ENCODE results near the gene RAB29.

RAB29 gene

DNA sequence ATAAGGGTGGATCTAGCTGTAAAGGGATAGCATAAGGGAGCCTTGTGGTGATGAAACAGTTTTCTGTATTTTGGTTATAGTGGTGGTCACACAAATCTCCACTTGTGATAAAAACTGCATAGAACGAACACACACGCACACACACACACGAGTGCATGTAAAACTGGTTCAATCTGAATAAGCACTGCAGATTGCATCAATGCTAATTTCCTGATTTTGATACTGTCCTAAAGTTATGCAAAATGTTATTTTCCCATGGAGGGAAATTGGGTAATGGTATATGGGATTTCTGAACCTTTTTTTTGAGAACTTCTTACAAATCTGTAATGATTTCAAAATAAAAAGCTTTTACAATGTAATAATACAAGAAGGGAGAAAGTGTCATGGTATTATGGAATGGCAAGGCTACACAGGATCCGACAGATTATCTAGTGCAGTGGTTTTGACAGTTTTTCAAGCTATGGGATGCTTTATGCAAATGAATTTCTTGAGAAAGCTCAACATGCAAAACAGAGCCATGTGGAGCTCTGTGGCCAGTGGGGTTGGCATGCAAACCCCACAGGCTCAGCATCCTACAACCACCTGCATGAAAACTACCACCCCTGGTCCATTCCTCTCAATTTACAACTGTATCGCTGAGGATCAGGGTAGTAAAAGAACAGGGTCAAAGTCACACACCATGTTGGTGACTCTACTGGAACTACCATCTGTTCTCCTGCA is 18.9 kb upstream of the RAB29 start:
- no peak for DNase-seq (ENCODE audit: low read depth in 2 of 2)

DNA sequence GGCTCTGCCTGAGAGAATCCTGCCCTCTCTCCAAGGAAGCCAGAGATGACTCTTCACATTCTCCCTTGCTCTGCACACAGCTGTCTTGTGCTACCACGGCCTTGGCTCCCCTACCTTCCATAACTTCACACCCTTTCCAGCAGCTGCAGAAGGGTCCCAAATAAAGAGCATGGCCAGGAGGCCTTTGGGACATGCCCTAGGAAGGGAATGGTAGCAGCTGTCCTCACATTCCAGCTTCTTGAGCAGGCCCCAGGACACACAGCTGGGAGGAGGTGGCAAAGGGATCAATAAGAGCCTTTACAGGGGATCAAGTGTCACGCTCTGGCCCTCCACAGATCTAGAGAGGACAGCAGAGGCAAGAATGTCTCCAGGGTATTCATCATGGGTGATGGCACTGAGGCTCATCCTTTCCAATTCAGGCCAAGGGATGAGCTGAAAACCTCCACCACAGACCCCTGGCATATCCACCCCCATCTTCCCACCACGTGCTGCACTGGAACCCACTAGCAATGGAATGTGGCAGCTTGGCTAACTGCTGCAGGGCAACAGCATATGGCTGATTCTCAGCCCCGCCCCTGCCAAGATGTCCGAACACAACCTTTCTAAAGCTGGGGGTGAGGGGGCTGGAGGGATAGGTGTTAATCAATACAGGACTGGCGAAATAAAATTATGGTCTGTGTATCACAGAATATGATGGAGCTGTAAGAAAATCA is 17.8 kb upstream of the RAB29 start:
- DNase-seq (ENCODE audit: low read depth in 2 of 2), result no peak

DNA sequence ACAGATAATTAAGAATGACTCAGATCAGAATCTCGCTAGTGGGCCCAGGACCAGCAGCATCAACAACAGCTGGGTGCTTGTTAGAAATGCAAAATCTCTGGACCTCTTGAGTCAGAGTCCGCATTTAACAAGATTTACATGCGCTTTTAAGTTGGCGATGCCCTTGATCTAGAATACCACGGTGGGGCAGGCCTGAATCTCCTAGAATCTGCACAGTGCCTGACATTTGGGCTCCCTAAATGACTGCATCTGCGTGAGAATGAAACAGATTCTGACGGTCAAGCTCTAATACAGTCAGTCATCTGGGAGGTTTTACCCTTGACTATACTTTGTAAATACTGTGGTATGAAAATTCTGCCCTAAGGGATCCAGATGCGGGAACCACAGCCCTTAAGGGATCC is 17.2 kb upstream of the RAB29 start:
- DNase-seq (ENCODE audit: low read depth in 2 of 2), result no peak

DNA sequence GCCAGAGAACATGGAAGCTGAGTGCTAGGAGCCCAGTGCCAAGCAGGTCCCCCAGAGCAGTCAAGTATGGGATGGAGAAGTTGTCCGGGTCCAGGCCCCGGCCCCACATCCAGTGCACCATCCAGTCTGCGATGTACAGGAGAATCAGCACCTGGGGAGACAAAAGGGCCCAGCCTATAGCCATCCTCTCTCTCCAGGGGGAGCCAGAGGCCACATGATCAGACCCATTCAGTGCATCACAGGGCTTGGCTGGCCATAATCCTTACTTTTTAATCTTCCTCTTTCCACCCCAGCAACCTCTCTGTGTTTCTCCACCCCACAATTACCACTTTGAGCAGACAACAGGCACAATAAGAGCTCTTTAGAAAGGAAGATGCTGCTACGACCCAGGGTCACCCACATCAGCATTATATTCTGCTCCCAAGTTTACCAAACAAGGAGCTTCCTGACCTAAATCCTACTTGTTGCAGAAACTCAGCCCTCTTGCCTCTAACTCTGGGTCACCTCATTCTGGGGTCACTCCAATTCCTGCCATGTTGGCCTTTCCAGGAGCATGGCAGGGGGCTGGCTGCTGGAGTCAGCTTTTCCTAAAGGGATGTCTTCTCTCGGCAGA is 16.4 kb upstream of the RAB29 start:
- DNase-seq (ENCODE audit: low read depth in 2 of 2), result peak in 1 of 2 donors; percentile 38

DNA sequence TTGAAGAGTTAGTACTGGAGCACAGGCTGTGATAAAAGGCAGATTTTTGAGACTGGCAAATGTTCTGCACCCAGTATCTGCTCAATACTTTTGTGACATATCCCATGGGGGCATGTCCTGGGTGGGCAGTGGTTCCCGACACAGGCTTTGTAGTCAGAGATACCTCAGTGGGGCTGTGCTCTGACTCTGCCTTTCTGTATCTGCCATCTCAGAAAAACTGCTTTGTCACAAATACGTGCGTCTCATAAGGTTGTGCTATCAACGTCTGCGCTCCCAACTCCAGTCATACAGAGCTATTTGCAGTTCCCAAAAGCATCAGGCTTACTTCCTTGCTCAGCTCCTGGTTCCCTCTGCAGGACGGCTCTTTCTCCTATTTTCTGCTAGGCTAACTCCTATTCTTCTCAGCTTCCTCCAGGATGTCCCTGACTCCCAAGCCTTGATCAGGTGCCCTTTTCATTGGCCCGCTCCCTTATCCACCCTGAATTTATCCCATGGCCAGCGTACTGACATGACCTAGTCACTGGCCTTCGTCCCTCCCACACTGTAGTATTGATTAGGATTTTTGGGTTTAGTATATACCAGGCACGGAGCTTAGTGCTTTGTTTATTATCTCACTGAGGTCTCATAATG is 12.1 kb upstream of the RAB29 start:
- no peak for DNase-seq (ENCODE audit: low read depth in 2 of 2)

DNA sequence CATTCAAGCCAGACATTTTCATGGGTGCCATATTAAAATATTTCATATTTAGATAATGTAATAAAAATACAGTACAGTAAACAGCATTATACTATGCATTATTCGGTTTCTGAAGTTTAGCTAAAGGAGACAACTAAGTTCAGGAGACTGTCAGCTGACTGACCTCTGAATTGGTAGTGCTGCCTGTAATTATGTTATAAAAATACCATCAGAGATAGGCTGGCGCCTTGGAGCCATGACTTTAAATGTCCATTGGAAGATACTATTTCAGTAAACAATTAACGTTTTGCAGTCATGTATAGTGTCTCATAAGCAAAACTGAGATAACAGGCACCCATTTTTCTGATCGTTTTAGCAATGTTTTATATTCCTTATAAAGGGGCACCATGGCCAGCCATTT is 11.3 kb upstream of the RAB29 start:
- DNase-seq (ENCODE audit: low read depth in 2 of 2), result no peak

DNA sequence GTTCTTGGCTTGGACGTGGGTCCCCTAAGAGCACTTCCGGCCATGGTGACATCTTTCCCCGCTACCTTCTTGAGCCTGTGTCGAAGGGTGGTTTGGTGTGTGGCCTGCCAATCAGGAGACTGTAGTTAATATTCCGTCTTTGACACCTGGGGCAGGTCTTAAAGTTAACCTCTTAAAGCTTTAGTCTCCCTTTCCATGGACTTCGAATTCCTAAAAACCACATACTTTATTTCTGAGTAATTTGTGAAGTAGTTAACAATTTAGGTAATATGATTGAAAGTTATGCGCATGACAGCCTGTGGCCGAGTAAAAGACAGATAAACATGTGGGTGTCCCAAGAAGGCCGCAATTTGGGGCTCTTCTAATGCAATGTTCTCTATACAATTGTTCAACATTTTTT is 10.2 kb upstream of the RAB29 start:
- DNase-seq (ENCODE audit: low read depth in 2 of 2), result no peak

DNA sequence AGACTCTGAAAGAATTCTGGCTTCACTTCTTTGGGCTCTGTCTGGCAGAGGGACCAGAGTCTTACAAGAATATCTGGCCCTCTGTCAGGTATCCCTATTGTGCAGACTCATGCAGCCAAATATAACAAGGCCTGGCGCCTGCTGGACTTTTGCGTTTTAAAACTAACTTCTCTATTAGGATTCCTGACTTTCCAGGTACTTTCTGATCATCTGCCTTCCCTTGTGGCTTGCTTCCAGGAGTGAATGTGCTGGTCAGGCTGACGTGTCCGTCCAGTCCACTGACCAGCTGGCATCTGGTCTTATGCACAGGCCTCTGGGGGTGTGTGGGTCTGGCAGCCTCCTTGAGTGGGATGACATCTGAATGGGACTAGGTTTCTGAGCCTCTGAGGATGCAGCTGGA is 8.6 kb upstream of the RAB29 start:
- no peak for DNase-seq (ENCODE audit: low read depth in 2 of 2)

DNA sequence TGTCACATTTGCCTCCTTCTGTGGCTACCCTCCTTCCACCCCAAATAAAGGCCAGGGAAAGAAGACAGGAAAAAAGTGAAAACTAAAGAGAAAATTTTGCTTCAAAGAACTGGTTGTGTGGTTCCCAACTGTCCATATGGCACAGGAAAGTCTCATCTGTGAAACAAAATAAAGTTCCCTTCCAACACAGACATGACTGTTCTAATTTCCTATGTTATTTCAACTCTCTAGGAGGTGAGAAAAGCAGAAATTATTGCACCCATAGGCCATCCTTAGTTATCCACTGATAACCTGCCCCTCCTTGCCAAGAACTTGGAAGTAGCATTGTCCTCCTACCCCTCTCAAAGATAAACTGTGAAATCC is 8.1 kb upstream of the RAB29 start:
- no peak for DNase-seq (ENCODE audit: low read depth in 2 of 2)

DNA sequence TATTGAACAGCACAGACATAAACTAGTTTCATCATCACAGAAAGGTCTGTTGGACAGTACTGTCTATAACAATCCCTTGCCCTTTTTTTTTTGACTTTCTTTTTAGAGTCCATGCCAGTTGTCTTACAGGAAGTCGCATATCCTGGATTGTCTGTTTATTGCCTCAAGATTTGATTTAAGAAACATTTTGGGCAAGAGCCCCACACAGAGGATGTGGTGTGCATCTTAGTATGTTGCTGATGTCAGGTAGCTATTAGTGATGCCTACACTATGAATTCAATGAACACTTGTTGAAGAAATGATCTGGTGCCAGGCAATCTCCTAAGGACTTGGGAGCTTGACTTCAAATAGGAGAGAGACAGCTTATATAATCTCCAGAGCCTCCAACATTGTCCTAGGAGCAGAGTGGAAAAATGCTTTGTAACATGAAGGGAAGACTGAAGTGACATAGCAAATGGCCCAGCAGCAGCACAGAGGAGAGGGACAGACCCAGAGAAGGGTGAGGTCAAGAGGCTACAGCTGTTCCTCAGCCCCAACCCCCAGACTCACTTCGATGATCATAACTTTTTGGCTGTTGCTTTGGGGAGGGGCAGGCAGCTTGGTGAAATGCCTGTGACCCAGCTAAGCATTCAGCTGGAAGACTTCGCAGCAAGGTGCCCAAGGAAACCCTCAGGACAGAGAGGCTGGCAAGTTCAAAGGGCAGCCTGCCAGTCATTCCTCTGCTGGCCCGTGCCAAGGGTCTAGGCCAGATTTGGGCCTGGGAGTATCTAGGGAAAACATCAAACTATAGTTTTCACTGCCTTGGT is 7.5 kb upstream of the RAB29 start:
- no peak for DNase-seq (ENCODE audit: low read depth in 2 of 2)

DNA sequence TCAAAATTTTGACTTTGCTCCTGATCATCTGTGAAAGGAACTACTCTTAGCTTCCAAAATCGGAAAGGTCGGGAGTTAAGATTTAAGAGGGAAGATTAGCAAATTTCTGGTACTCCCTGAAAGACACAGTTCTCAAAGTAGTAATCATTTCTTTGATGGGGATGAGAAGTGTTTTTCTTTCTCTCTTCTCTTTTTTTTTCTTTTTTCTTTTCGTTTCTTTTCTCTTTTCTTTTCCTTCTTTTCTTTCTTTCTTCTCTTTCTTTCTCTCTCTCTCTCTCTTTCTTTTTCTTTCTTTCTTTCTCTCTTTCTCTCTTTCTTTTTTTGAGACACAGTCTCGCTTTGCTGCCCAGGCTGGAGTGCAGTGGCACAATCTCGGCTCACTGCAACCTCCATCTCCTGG is 5.1 kb upstream of the RAB29 start:
- DNase-seq (ENCODE audit: low read depth in 2 of 2), result no peak

DNA sequence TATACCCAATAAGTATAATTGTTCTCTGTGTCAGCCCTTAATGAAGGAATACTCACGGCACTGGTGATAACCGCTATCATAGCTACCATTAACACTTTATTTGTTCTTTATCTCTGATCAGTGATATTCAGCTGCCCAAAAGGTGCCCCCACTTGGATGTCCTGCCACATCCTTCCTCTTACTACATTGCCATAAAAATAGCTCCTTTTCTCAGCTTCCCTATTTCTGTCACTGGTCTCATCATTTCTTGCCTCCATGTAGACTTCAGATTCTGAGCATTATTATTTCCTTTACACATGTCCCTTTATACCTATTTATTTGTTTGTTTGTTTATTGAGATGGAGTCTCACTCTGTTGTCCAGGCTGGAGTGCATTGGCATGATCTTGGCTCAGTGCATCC is 2.7 kb upstream of the RAB29 start:
- DNase-seq (ENCODE audit: low read depth in 2 of 2), result no peak

DNA sequence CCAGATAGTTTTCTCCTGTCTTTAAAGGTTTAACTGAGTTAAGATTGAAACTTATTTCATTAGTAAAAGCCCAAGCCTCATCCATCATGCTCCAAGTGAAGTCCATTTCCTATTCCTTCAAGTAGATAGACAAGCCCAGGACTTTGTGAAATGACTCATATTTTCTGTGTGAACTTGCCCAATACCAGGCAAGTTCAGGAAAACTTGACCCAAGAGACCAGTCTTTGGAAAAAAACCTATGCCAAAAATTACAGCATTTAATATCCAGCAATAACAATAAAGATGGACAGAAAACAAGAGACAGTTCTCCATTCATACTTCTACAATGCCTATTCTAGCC is 405 bp upstream of the RAB29 start:
- DNase-seq (ENCODE audit: low read depth in 2 of 2), result no peak

DNA sequence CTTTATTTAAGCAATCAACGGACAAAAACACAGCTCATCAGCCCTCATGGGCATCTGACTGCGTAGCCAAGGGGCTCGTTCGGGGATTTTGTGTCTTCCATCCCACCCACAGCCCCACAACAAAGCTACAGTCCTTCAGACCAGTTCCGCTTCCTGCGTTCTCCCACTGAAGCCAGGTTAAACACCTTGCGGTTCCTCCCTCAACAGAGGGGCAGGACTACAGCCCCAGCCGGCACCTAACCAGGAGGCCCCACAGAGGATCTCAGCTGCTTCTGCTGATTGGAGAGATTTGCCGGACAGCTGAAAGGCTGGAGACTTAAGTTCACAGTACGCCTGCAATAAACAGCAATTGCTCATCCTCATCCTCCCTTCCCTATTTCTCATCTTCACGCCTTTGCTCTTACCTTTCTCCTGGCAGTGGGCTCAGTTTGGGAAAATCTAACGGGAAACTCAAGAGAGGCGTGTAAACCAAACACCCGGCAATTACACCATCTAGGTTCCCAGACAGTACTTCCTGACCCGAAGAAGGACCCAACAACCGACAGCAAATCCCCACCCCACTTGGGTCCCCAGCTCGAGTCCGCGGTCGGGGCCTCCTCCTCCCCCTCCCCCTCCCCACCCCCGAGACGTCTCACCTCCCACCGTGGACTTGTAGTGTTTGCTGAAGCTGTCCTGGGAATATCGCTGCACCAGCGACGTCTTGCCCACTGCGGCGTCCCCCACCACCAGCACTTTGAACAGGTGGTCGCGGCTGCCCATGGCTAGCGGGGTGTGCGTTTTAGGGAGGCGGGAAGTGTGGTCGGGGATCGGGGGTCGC is 876 bp downstream of the RAB29 start:
- no peak for DNase-seq (ENCODE audit: low read depth in 2 of 2)

DNA sequence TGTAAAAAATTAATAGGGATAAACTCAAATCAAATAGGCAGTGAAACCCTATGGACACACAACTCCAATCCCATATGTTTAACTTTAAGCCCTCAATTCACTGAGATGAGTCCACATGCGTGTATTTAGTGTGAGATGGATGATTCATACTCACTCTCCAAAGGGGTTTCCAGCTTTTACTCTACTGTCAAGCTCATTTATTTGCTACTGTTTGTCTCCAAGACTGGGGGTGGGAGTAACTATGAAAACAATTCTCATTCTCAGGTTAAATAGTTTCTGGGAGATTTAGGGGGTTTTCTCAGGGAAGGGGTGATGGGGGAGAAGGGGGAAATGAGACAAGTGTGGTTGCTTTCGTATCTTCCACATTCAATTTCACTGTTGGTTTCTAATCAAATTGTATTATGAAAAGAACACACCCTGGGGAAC is 2.7 kb downstream of the RAB29 start:
- no peak for DNase-seq (ENCODE audit: low read depth in 2 of 2)

DNA sequence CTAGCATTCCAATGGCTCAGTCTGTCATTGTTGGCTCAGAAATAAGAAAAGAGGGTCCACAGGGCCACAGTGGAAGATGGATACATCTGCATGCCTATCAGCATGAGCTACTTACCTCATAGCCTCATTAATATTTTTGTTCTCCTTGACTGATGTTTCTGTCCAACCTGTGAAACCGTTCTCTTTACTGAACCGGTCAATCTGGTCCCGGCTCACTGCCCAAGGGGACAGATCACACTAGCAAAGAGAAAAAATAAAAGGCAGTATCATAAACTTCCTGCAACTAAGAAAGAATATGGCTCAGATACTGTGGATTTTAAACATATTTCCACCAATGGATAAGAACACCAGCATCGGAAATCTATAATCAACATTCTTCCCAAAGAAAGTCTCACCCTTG is 4.7 kb downstream of the RAB29 start:
- DNase-seq (ENCODE audit: low read depth in 2 of 2), result no peak

DNA sequence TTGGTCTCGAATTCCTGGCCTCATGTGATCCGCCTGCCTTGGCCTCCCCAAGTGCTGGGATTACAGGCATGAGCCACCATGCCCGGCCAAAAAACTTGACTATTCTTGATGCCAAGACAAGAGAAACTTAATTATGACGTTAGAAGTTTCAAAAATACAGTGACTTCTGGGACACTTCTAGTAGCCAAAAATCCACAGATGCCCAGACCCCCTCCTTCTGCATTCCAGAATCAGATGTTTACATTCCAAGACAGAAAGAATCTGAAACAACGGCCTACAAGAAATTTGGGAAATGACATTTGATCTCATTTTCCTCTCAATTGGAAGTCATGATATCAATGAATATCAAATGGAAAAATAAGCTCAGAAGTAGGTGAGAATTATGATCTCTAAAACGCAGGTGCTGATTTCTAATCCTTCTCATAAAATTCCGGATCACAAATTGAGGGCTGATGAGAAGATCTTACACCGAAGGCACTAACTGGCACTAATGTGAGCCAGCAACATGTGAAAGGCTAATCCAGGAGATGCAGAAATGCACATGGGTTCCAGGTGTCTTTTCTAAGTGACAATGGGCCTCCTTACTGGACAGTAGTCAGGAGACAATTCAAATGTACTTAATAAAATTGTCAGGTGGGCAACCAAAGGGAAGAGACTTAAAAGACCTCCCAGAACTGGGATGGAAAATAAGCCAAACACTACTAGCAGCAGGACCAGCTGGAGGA is 5.5 kb downstream of the RAB29 start:
- no peak for DNase-seq (ENCODE audit: low read depth in 2 of 2)

DNA sequence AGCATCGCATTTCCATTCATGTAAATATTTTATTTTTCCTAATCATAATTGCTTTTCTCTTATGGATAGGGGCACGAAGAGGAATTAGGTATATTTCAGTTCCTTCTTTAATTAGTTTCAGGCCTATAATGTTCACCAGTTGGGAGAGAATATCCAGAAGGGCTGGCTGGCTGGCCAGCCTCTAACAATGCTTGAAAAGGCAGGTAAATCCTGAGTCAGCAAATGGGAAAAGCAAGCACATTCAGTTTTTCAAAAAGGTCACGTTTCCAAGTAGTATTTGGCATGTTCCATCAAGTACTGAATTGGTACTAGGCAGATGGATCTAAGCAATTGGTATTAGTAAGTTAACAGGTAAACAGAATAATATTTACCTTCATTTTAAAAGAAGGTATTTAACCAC is 8.0 kb downstream of the RAB29 start:
- no peak for DNase-seq (ENCODE audit: low read depth in 2 of 2)

DNA sequence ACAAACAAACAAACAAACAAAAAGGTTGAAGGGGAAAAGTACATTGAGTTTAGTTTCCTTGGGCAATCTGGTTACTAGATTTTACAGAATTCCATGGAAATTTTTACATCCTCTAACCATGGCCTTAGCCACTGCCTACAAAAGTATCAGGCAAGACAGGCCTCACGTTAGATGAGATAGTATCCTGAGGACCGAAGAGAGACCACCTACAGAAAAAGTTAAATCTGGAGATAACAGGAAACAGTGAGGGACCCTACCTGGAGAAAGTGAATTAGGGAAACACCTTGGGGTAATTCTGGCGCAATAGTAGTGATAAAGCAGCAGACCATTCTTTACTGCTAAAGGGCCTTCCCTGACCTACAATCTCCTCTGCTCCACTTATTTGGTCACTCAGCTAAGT is 8.7 kb downstream of the RAB29 start:
- no peak for DNase-seq (ENCODE audit: low read depth in 2 of 2)

DNA sequence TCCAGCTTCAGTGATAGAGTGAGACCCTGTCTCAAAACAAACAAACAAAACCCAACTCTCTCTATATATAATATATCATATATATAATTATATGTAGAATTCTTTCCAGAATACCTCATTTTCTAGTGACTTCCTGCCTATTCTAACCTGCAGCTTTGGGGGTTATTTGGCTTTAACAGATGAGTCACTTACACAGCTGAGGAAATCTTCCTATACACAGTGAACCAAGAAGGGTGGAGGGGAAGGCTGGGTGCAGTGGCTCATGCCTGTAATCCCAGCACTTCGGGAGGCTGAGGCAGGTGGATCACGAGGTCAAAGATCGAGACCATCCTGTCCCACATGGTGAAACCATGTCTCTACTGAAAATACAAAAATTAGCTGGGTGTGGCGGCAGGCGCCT is 9.2 kb downstream of the RAB29 start:
- no peak for DNase-seq (ENCODE audit: low read depth in 2 of 2)

DNA sequence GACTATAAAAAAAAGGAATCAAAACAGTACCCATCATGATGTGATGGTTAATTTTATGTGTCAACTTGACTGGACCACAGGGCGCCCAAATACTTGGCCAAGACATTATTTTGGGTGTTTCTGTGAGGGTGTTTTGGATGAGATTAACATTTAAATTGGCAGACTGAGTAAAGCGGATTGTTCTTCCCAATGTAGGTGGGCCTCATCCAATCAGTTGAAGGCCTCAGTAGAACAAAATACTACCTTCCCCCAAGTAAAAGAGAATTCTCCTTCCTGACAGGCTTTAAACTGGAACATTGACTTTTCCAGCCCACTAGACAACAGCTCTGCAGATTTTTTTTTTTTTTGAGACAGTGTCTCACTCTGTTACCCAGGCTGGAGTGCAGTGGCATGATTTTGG is 10.7 kb downstream of the RAB29 start:
- no peak for DNase-seq (ENCODE audit: low read depth in 2 of 2)

Data from stimulated activated CD4-positive, alpha-beta T cell treated with anti-CD3 and anti-CD28 coated beads, Interleukin-1b, Interleukin-23, amount 100 ng/mL, for 1 hour (primary cell).